Activated gamma-delta T cell treated with Interleukin-2 at 50 U/mL for 16 hours (primary cell): ENCODE data around the gene SYNGAP1.
"Not testable (repeated sequence)": the region's sequence is repeated elsewhere in the genome, so short reads cannot be mapped to it uniquely, and the experiment has no call there.

Experiments
- DNase-seq: peaks from one replicate; pipeline ENCODE4 v3.0.0-alpha.2; 2020

SYNGAP1 gene

GRCh38 chr6:33483678-33484077 is 63.8 kb downstream of the SYNGAP1 start:
- DNase-seq, result no peak

GRCh38 chr6:33484673-33485262 is 64.9 kb downstream of the SYNGAP1 start:
- not testable (repeated sequence) for DNase-seq

DNA sequence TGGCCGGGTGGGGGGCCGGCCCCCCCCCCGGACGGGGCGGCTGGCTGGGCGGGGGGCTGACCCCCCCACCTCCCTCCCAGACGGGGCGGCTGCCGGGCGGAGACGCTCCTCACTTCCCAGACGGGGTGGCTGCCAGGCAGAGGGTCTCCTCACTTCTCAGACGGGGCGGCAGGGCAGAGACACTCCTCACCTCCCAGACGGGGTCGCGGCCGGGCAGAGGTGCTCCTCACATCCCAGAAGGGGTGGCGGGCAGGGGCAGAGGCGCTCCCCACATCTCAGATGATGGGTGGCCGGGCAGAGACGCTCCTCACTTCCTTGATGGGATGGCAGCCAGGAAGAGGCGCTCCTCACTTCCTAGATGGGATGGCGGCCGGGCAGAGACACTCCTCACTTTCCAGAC is 65.8 kb downstream of the SYNGAP1 start:
- DNase-seq, result not testable (repeated sequence)

DNA sequence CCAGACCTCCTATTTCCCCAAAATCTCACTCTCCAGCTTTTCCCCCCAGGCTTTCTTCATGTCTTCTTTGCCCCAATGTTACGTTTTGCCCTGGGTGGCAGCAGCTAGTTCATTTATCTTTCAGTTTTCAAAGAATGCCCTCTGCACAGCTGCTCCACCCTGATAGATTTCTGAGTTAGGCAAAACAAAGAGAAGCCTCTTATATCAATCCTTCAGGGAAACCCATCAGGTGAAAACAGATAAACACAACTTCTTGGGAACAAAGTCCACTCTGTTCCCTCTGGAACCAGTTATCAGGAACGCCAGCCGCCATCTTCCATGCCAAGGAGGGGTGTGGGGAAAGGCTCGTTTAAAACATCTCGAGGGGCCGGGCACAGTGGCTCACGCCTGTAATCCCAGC is 68.5 kb downstream of the SYNGAP1 start:
- no peak for DNase-seq

GRCh38 chr6:33490198-33490597 is 70.3 kb downstream of the SYNGAP1 start:
- no peak for DNase-seq

- no peak for DNase-seq
Observed at GRCh38 chr6:33490621-33491020, 70.8 kb downstream of the SYNGAP1 start.

GRCh38 chr6:33492093-33492492 is 72.2 kb downstream of the SYNGAP1 start:
- DNase-seq, result no peak

GRCh38 chr6:33497157-33497556 is 77.3 kb downstream of the SYNGAP1 start:
- no peak for DNase-seq

- no peak for DNase-seq
Observed at GRCh38 chr6:33502486-33502885, 82.6 kb downstream of the SYNGAP1 start.

DNA sequence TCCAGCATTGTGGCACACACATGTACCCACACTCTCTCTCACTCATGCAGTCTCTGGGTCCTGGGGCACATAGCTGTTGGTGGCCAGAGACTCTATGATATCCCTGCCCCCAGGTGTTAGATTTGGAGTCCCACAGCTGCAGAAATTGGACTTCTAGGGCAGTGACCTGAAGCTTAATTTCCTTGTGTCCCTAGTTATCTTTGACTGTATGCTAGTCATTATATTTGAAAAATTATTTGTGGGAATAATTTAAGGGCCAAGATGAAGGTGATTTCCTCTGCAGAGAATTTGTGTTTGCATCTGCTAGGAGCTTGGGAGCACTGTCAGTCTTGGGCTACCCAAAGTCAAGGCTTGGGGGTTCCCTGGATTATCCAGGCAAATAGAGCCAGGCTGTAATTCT is 84.6 kb downstream of the SYNGAP1 start:
- DNase-seq, result no peak
